ENCODE data around the gene FCN2.

DNA sequence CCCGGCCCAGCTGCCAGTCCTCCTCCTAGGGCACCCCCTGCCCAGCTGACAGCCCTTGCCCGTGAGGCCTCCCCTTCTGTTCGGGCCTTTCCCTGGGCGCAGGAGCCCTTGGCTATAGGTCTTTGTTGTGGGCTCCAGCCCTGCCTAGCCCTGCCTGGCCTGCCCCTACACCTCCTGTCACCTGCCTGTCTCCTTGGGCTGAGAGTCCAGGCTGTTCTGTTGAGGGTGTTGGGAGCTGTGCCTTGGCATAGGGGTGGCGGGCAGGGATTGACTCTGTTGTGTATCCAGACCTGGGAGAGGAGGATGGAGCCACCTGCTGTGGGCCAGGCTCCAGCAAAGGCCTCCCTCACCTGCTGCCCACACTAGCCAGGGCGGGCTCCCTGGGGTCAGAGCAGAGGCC, 11.6 kb downstream of the FCN2 start:
- TF ChIP-seq, protein P1, sequence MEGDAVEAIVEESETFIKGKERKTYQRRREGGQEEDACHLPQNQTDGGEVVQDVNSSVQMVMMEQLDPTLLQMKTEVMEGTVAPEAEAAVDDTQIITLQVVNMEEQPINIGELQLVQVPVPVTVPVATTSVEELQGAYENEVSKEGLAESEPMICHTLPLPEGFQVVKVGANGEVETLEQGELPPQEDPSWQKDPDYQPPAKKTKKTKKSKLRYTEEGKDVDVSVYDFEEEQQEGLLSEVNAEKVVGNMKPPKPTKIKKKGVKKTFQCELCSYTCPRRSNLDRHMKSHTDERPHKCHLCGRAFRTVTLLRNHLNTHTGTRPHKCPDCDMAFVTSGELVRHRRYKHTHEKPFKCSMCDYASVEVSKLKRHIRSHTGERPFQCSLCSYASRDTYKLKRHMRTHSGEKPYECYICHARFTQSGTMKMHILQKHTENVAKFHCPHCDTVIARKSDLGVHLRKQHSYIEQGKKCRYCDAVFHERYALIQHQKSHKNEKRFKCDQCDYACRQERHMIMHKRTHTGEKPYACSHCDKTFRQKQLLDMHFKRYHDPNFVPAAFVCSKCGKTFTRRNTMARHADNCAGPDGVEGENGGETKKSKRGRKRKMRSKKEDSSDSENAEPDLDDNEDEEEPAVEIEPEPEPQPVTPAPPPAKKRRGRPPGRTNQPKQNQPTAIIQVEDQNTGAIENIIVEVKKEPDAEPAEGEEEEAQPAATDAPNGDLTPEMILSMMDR (IDR thresholded peaks at IDR 0.05): no peak
- no peak for TF ChIP-seq EZH2 (IDR thresholded peaks at IDR 0.05)

Measured in neural progenitor cell (in vitro differentiated cells).